Stomach (tissue), 4 donors: Measurements from ENCODE around the gene STRBP.

ENCODE experiments used
- EP300 ChIP-seq: sonication (generic); formaldehyde crosslinking; IDR thresholded peaks from one replicate; pipeline ENCODE4 v1.6.1; 2017; ENCODE audit warnings: antibody characterized with exemption
- POLR2A ChIP-seq, 4 donors: fragments of 450-650 bp; IDR thresholded peaks; one replicate each; pipeline ENCODE4 v1.6.1; 2016; ENCODE audit warnings: antibody characterized with exemption in 4 of 4, control low read depth in 2 of 4, mild to moderate bottlenecking in 1 of 4, moderate library complexity in 1 of 4
- POLR2AphosphoS5 ChIP-seq, 3 donors: sonication (generic); formaldehyde crosslinking; IDR thresholded peaks; one replicate each; pipeline ENCODE4 v1.6.1; 2016; ENCODE audit warnings: antibody characterized with exemption in 3 of 3
- TF ChIP-seq, protein P1 (sequence below), 7 experiments: fragments of 450-650 bp in 4 of 7; fragments of 200-600 bp in 3 of 7; sonication (generic) in 3 of 7; IDR thresholded peaks; one replicate each; pipeline ENCODE4 v1.5.1; 2016 to 2019; ENCODE audit warnings: antibody characterized with exemption in 7 of 7, control low read depth in 2 of 7, mild to moderate bottlenecking in 1 of 7

DNA sequence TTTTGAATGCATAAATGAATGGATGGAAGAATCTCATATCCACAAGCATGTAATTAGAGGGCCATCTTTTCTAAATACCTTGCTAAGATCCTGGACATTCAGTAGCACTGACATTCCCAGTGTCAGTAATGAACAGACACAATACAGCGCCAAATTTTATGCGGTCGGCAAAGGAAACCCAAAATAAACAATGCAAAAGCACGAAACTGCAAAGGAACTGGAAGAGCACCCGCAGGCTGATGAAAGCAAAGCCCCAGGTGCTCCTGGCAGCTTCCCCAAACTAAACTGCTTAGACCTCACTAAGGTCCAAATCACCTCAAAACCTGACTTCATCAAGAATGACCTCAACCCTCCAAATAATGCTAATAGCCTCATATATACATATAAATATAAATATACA is 133.0 kb downstream of the STRBP start:
- TF ChIP-seq, protein P1, sequence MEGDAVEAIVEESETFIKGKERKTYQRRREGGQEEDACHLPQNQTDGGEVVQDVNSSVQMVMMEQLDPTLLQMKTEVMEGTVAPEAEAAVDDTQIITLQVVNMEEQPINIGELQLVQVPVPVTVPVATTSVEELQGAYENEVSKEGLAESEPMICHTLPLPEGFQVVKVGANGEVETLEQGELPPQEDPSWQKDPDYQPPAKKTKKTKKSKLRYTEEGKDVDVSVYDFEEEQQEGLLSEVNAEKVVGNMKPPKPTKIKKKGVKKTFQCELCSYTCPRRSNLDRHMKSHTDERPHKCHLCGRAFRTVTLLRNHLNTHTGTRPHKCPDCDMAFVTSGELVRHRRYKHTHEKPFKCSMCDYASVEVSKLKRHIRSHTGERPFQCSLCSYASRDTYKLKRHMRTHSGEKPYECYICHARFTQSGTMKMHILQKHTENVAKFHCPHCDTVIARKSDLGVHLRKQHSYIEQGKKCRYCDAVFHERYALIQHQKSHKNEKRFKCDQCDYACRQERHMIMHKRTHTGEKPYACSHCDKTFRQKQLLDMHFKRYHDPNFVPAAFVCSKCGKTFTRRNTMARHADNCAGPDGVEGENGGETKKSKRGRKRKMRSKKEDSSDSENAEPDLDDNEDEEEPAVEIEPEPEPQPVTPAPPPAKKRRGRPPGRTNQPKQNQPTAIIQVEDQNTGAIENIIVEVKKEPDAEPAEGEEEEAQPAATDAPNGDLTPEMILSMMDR (IDR thresholded peaks at IDR 0.05), result no peak
- no peak for TF ChIP-seq POLR2AphosphoS5 (IDR thresholded peaks at IDR 0.05)
- TF ChIP-seq POLR2A (IDR thresholded peaks at IDR 0.05), result no peak
- no peak for TF ChIP-seq EP300
